SW 1271 (cell line): ENCODE results near the gene ST7.
A peak's percentile ranks its signal among the peaks of the same experiment; 100 is the strongest.

Experiments used
- DNase-seq, 2 experiments: peaks; one replicate each; lab custom pipeline; 2025; lab: John Stamatoyannopoulos, UW

ST7 gene

GRCh38 chr7:117132321-117133120 lies 179.2 kb downstream of the ST7 start:
- peak; percentile 52 to 84 for DNase-seq

- DNase-seq = no peak
Measured at GRCh38 chr7:117133125-117133524, 179.8 kb downstream of the ST7 start.

GRCh38 chr7:117134411-117134810 lies 181.1 kb downstream of the ST7 start:
- no peak for DNase-seq

GRCh38 chr7:117134889-117135552 lies 181.7 kb downstream of the ST7 start:
- DNase-seq = no peak

DNA sequence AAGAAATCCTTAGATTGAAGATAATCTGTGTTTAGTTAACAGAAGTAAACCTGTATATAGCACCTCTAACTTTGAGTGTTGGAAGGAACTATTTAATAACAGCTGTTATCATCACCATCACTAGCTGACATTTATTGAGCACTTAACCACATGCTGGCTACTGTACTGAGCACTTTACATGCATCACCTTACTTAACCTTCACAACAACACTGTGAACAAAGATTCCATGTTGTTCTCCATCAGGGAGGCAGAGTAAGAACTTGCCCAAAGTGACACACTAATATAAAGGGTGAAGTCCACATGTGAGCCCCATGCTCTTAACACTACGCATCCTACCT lies 182.2 kb downstream of the ST7 start:
- no peak for DNase-seq

DNA sequence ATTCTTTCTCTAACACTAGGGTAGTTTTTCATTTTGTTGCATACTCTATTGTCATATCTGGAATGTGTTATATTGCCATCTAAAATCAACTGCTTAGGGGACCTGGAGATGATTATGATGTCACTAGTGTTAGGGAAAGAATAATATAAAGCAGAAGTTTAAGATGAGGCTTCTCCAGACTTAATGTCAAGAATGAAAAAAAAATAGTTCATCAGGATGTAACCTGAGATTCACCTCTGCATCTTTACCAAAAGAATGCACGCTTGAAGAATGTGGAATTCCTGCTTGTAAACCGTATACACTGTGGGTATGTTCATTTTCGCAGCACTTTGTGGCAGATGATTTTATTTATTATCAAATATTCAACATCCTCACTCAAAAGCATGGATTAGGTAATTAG lies 184.6 kb downstream of the ST7 start:
- DNase-seq = no peak

DNA sequence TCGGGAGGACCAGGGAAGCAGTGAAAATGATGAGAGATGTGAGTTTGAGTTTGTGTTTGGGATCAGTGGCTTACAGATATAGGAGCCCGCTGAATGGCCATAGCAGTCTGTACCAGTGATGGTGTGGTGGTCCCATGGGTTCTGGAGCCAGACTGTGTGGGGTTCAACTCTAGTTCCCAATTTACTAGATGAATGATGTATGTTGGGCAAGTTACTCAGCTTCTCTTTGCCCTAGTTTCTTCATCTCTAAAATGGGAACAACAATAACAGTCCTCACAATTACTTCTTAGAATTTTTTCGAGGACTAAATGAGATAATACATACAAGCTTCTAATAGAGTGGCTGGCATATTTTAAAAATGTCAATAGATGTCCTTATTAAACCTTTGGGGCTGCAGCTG lies 185.2 kb downstream of the ST7 start:
- no peak for DNase-seq

GRCh38 chr7:117138981-117139380 lies 185.7 kb downstream of the ST7 start:
- DNase-seq = no peak

DNA sequence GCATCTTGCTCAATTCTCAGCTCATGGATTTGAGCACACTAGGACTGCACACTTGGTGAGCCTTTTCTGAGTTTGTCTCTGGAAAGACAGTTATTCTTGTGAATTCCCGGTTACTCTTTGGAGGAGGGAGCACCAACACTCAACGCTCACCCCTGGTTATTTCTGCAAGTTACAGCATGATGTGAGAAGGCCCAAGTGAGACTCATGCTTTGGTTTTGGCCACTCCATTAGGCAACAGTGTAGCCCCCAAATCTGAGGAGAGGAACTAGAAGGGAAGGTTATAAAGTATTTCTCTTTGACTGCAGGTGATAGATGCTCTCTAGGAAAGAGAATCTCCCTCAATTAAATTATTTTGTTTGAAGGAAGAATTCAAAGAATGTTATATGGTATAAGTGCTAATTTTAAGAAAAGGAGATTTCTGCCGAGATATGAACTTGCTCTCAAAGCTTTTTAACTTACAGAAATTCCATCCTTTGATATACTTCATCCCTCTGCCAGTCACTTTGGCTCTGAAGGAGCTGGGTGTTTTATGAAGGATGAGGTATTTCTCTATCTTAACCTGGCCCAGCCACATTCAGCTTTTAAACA lies 186.2 kb downstream of the ST7 start:
- DNase-seq = no peak

DNA sequence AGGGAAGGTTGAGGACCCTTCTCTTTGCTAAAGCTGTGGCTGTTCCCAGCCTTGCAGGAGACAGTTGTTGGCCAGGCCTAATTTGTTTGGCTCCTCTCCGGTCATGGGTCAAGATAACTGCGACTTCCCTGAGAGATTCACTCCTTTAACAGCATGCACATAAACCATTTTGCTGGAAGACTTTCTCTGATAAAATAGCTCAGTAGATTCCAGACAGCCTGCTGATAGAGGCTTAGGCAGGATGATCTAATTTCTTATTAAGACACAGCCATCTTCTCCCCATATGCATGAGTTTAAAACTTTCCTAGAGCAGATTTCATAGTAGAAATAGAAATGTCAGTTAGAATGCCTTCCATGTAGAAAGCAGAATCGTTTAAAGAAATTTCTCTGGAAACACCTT lies 187.6 kb downstream of the ST7 start:
- no peak for DNase-seq

GRCh38 chr7:117143066-117143465 lies 189.8 kb downstream of the ST7 start:
- no peak for DNase-seq

GRCh38 chr7:117143580-117143979 lies 190.3 kb downstream of the ST7 start:
- DNase-seq = no peak

DNA sequence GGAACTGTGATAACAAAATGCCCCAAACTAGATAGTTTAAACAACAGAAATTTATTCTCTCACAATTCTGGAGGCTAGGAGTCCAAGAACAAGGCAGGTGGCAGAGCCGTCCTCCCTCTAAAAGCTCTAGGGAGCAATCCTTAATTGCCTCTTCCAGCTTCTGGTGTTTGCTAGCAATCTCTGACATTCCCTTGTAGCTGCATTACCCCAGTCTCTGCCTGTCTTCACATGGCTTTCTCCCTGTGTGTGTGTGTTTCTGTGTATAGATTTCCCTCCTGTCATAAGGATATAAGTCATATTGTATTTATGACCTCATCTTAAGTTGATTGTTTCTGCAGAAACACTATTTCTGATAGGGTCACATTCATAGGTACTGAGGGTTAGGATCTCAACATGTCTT lies 192.0 kb downstream of the ST7 start:
- no peak for DNase-seq

- DNase-seq = no peak
Measured at GRCh38 chr7:117146059-117146458, 192.8 kb downstream of the ST7 start.

DNA sequence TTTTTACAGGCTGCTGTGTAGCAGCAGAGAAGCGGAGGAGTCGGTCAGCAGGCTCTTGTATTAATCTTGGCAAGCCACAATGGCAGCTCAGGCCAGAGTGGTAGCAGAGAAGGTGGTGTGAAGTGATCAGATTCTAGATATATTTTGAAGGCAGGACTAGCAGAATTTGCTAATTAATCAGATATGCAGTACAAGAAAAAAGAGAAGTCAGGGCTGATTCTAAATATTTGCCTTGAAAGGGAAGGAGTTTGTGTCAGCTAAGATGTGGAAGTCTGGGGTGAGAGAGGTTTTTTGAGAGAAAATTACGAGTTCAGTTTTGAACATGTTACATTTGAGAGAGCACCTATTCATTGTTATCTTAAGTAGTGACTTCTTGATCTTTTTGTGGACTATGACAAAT lies 193.2 kb downstream of the ST7 start:
- no peak for DNase-seq

GRCh38 chr7:117148971-117149370 lies 195.7 kb downstream of the ST7 start:
- no peak for DNase-seq

- no peak for DNase-seq
Measured at GRCh38 chr7:117149692-117150091, 196.4 kb downstream of the ST7 start.

DNA sequence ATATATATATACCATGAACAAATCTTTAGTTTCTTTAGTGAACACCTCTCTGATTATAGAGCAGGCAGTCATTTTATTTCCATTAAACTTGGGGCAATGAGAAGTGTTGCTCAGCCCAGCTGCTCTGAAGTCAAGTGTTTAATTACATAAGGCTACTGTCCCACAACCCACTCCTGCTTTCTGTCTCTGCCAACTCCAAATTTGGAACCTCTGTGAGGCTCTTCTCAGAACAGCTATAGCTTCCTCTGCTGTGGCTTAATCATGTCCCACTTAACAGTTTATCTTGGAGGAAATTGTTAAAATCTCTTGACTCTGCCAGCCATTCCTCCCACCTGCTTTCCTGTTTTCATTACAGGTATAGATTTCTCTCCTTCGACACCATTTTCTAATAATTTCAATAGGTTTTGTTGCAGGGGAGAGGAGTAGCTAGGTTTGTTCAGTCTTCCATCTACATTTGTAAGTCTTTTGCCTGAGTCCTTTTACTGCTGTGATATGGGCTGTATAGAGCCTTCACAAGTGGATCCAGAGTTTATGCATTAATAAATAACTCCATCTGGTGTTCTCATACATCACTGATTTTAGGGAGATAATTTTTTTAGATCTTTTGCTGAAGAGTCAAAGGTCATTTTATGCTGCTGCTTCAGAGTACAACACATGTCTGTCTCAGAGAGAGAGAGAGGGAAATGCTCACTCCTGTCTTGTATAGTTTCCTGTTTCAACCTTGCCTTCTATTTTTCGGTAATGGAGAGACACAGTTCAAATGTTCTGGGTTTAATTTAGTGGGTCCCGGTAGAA lies 199.1 kb downstream of the ST7 start:
- no peak for DNase-seq

GRCh38 chr7:117153016-117153545 lies 199.8 kb downstream of the ST7 start:
- DNase-seq = no peak

DNA sequence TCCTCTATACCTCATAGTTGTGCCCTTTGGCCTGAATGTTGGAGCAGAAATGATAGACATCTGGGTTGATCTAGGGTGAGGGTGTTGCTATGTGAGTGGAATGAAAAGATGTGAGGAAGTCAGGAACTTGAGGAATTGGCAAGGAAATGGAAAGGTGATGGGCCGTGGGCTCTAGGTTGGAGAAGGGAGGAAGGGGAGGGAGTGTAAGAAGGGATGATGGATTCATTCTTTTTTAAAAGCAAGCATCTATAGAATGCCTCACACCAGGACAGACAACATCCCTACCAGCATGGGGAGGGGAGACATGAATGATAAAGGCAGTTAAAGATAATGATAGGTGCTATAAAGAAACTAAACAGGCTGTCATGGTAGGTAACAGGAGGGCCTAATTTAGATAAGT lies 201.4 kb downstream of the ST7 start:
- DNase-seq = no peak

GRCh38 chr7:117155694-117156093 lies 202.4 kb downstream of the ST7 start:
- no peak for DNase-seq
